GM23338 (cell line): ENCODE data around the gene DIPK1A.

ENCODE experiments used
- CTCF ChIP-seq, 2 experiments: fragments of 200-600 bp in 1 of 2; sonication (generic) in 1 of 2; conservative IDR thresholded peaks; 2 replicates each; pipeline versions ENCODE4 v1.5.1 to v1.6.1; 2016 to 2017; ENCODE audit warnings: antibody characterized with exemption in 2 of 2, low read depth in 2 of 2, mild to moderate bottlenecking in 2 of 2, moderate library complexity in 1 of 2
- POLR2AphosphoS5 ChIP-seq: IDR thresholded peaks from 2 replicates; pipeline ENCODE4 v1.6.1; 2016; ENCODE audit warnings: antibody characterized with exemption, low read depth

GRCh38 chr1:92876351-92876750 is 84.9 kb downstream of the DIPK1A start:
- no peak for TF ChIP-seq CTCF (conservative IDR thresholded peaks at IDR 0.05; ENCODE audit: low read depth in 2 of 2)
- TF ChIP-seq POLR2AphosphoS5 = no peak
